DND-41 (cell line): Measurements from ENCODE around the gene DRC1.

ENCODE experiments used
- ATAC-seq: fragments of 200-7000 bp; cut with Tn5 transposase; 3 replicates; pipeline ENCODE4 v1.9.1; 2021; ENCODE audit warnings: low read depth; ENCODE audit not compliant: insufficient read depth
- DNase-seq: peaks from one replicate; pipeline ENCODE4 v3.0.0-alpha.2; 2020
- H2AFZ ChIP-seq: 2 replicates; pipeline ENCODE4 v1.6.0; 2012; ENCODE audit warnings: low read depth, low read length
- H3K27ac ChIP-seq: 2 replicates; pipeline ENCODE4 v1.5.1; 2012; ENCODE audit warnings: low read length, inconsistent platforms
- H3K27me3 ChIP-seq: fragments of 200-600 bp; sonication (generic); 2 replicates; pipeline ENCODE4 v1.6.0; 2012; ENCODE audit warnings: low read length, mild to moderate bottlenecking, inconsistent platforms; ENCODE audit not compliant: insufficient read depth, poor library complexity
- H3K36me3 ChIP-seq: 2 replicates; pipeline ENCODE4 v1.5.1; 2012; ENCODE audit warnings: low read length, inconsistent platforms; ENCODE audit not compliant: insufficient read depth
- H3K4me1 ChIP-seq: 2 replicates; pipeline ENCODE4 v1.5.1; 2012; ENCODE audit warnings: mild to moderate bottlenecking, low read length; ENCODE audit not compliant: insufficient read depth
- H3K4me2 ChIP-seq: 2 replicates; pipeline ENCODE4 v1.6.0; 2012; ENCODE audit warnings: mild to moderate bottlenecking, moderate library complexity, low read length, inconsistent platforms; ENCODE audit not compliant: insufficient read depth
- H3K4me3 ChIP-seq, 2 experiments: fragments of 200-600 bp in 1 of 2; shearing (Covaris generic) in 1 of 2; 2 replicates each; pipeline ENCODE4 v1.5.1; 2012 to 2016; ENCODE audit warnings: inconsistent platforms in 2 of 2, low read length in 2 of 2, mild to moderate bottlenecking in 2 of 2, low read depth in 1 of 2, moderate library complexity in 1 of 2
- H3K79me2 ChIP-seq: 2 replicates; pipeline ENCODE4 v1.6.0; 2012; ENCODE audit warnings: low read length, inconsistent platforms; ENCODE audit not compliant: insufficient read depth
- H3K9ac ChIP-seq: 2 replicates; pipeline ENCODE4 v1.6.0; 2012; ENCODE audit warnings: low read depth, mild to moderate bottlenecking, inconsistent platforms, low read length, moderate library complexity
- H3K9me3 ChIP-seq: 2 replicates; pipeline ENCODE4 v1.5.1; 2012; ENCODE audit warnings: low read length, moderate library complexity, mild to moderate bottlenecking, inconsistent platforms; ENCODE audit not compliant: insufficient read depth, severe bottlenecking
- H4K20me1 ChIP-seq: 2 replicates; pipeline ENCODE4 v1.6.0; 2012; ENCODE audit warnings: low read length; ENCODE audit not compliant: insufficient read depth
- CTCF ChIP-seq: IDR thresholded peaks from 2 replicates; pipeline ENCODE4 v1.5.1; 2012; ENCODE audit warnings: borderline replicate concordance, low read length, moderate library complexity, mild to moderate bottlenecking; ENCODE audit not compliant: poor library complexity, severe bottlenecking; ENCODE audit errors: extremely low read depth
- EZH2 ChIP-seq: IDR thresholded peaks from 3 replicates; pipeline ENCODE4 v1.6.1; 2012; ENCODE audit warnings: borderline replicate concordance, low read depth, mild to moderate bottlenecking, moderate library complexity, low read length, inconsistent platforms; ENCODE audit not compliant: severe bottlenecking

Gene DRC1

GRCh38 chr2:26376799-26377198, 24.9 kb upstream of the DRC1 start:
- Histone ChIP-seq H3K4me3 (no peak overlapping the region), H3K27me3 (no peaks in the 10 kb centered on the region), H3K9me3 (no peaks in the 10 kb centered on the region), H2AFZ (no peak overlapping the region), H3K27ac (no peak overlapping the region), H3K9ac (no peak overlapping the region), H4K20me1 (0 out of 2 replicates have a peak, but pooled peaks cover 3% of the 10 kb centered on the region), H3K79me2 (no peaks in the 10 kb centered on the region), H3K36me3 (peaks cover 76% of the 10 kb centered on the region), H3K4me1 (no peaks in the 10 kb centered on the region), H3K4me2 (no peak overlapping the region)
- TF ChIP-seq EZH2, result no peak
- no peak for TF ChIP-seq CTCF
- ATAC-seq (no peak), DNase-seq (no peak)

GRCh38 chr2:26380281-26380680, 21.4 kb upstream of the DRC1 start:
- H3K36me3 ChIP-seq, result peaks cover 74% of the 10 kb centered on the region
- H4K20me1 ChIP-seq, result 0 out of 2 replicates have a peak, but pooled peaks cover 3% of the 10 kb centered on the region
- no peak overlapping the region for H3K4me2 ChIP-seq
- no peaks in the 10 kb centered on the region for H3K79me2 ChIP-seq
- H2AFZ ChIP-seq, result no peak overlapping the region
- DNase-seq, result no peak
- no peaks in the 10 kb centered on the region for H3K9me3 ChIP-seq
- H3K27ac ChIP-seq, result no peak overlapping the region
- H3K9ac ChIP-seq, result no peak overlapping the region
- TF ChIP-seq CTCF (no peak), EZH2 (no peak)
- H3K4me1 ChIP-seq, result no peaks in the 10 kb centered on the region
- no peak overlapping the region for H3K4me3 ChIP-seq
- H3K27me3 ChIP-seq, result no peaks in the 10 kb centered on the region
- no peak for ATAC-seq

- Histone ChIP-seq H3K27ac (no peak overlapping the region), H3K27me3 (no peaks in the 10 kb centered on the region), H3K4me2 (no peak overlapping the region), H3K36me3 (peaks cover 76% of the 10 kb centered on the region), H3K79me2 (no peaks in the 10 kb centered on the region), H3K9me3 (no peaks in the 10 kb centered on the region), H4K20me1 (0 out of 2 replicates have a peak, but pooled peaks cover 3% of the 10 kb centered on the region), H2AFZ (no peak overlapping the region), H3K9ac (no peak overlapping the region), H3K4me1 (no peaks in the 10 kb centered on the region), H3K4me3 (no peak overlapping the region)
- TF ChIP-seq CTCF, result no peak
- TF ChIP-seq EZH2, result no peak
- ATAC-seq, result no peak
- no peak for DNase-seq
Observed at GRCh38 chr2:26382564-26382963, 19.2 kb upstream of the DRC1 start.

- H3K9me3 ChIP-seq, result no peaks in the 10 kb centered on the region
Observed at GRCh38 chr2:26384183-26384582, 17.5 kb upstream of the DRC1 start.

More at GRCh38 chr2:26384183-26384582, 17.5 kb upstream of the DRC1 start:
- Histone ChIP-seq H3K27me3 (no peaks in the 10 kb centered on the region), H3K4me3 (no peak overlapping the region), H3K79me2 (no peaks in the 10 kb centered on the region), H3K36me3 (peaks cover 80% of the 10 kb centered on the region), H3K4me2 (no peak overlapping the region), H4K20me1 (0 out of 2 replicates have a peak, but pooled peaks cover 3% of the 10 kb centered on the region), H2AFZ (no peak overlapping the region), H3K4me1 (no peaks in the 10 kb centered on the region), H3K9ac (no peak overlapping the region), H3K27ac (no peak overlapping the region)
- DNase-seq, result no peak
- ATAC-seq, result no peak
- TF ChIP-seq CTCF, result no peak
- no peak for TF ChIP-seq EZH2
